SHP77 (cell line): ENCODE data around the gene SLC6A11.

Experiments used
- DNase-seq, 2 experiments: peaks; one replicate each; lab custom pipeline; 2025; lab: John Stamatoyannopoulos, UW

SLC6A11 gene

GRCh38 chr3:10981031-10981430 lies 165.0 kb downstream of the SLC6A11 start:
- DNase-seq, result no peak

- DNase-seq, result no peak
Observed at GRCh38 chr3:10981961-10982360, 165.9 kb downstream of the SLC6A11 start.

GRCh38 chr3:10982782-10983181 lies 166.8 kb downstream of the SLC6A11 start:
- no peak for DNase-seq

GRCh38 chr3:10983219-10983916 lies 167.3 kb downstream of the SLC6A11 start:
- DNase-seq, result peak; percentile 26 to 46

- DNase-seq, result no peak
Observed at GRCh38 chr3:10984371-10984896, 168.4 kb downstream of the SLC6A11 start.

GRCh38 chr3:10985181-10985580 lies 169.2 kb downstream of the SLC6A11 start:
- DNase-seq, result no peak

GRCh38 chr3:10986592-10986991 lies 170.6 kb downstream of the SLC6A11 start:
- no peak for DNase-seq

GRCh38 chr3:10988001-10988665 lies 172.1 kb downstream of the SLC6A11 start:
- no peak for DNase-seq

GRCh38 chr3:10988991-10989484 lies 173.0 kb downstream of the SLC6A11 start:
- no peak for DNase-seq
